SK-N-MC (cell line): Measurements from ENCODE around the gene SAA2.
"Not testable (repeated sequence)": the region's sequence is repeated elsewhere in the genome, so short reads cannot be mapped to it uniquely, and the experiment has no call there.

Experiments used
- DNase-seq: peaks from one replicate; pipeline ENCODE4 v3.0.0-alpha.2; 2011; ENCODE audit warnings: low read depth, low spot score
- H3K27ac ChIP-seq: fragments of 200-600 bp; sonication (generic); 2 replicates; pipeline ENCODE4 v1.5.1; 2016; ENCODE audit warnings: mixed run types
- H3K36me3 ChIP-seq: fragments of 200-600 bp; sonication (generic); 2 replicates; pipeline ENCODE4 v1.6.1; 2017; ENCODE audit warnings: antibody characterized with exemption, low read length, mixed read lengths; ENCODE audit not compliant: insufficient read depth
- H3K4me3 ChIP-seq: fragments of 200-600 bp; sonication (generic); 2 replicates; pipeline ENCODE4 v1.5.1; 2016
- H3K9ac ChIP-seq: fragments of 200-600 bp; sonication (generic); 2 replicates; pipeline ENCODE4 v1.8.0; 2017; ENCODE audit warnings: mixed run types, mixed read lengths; ENCODE audit not compliant: insufficient read length
- H3K9me3 ChIP-seq: fragments of 200-600 bp; sonication (generic); 2 replicates; pipeline ENCODE4 v1.6.1; 2017; ENCODE audit warnings: low read depth, mild to moderate bottlenecking, antibody characterized with exemption, low read length, moderate library complexity, mixed read lengths
- EZH2 ChIP-seq: fragments of 200-600 bp; sonication (generic); IDR thresholded peaks from one replicate; pipeline ENCODE4 v1.6.1; 2017; ENCODE audit warnings: antibody characterized with exemption
- FOXP2 ChIP-seq: optimal IDR thresholded peaks from 2 replicates; pipeline ENCODE3; 2011; ENCODE audit warnings: mild to moderate bottlenecking, moderate library complexity; ENCODE audit not compliant: insufficient read depth; ENCODE audit errors: extremely low read length, control extremely low read depth
- POLR2AphosphoS5 ChIP-seq: IDR thresholded peaks from 2 replicates; pipeline ENCODE4 v1.6.1; 2012; ENCODE audit warnings: mild to moderate bottlenecking, low read depth, low read length, borderline replicate concordance

SAA2 gene

GRCh38 chr11:18259259-18259658, 10.8 kb upstream of the SAA2 start:
- no peak overlapping the region for H3K4me3 ChIP-seq
- H3K9ac ChIP-seq = no peak overlapping the region
- no peaks in the 10 kb centered on the region for H3K9me3 ChIP-seq
- no peaks in the 10 kb centered on the region for H3K36me3 ChIP-seq
- TF ChIP-seq EZH2 = no peak
- TF ChIP-seq FOXP2 = no peak
- no peak overlapping the region for H3K27ac ChIP-seq
- no peak for DNase-seq

GRCh38 chr11:18254781-18255361, 6.4 kb upstream of the SAA2 start:
- Histone ChIP-seq H3K9me3 (no peaks in the 10 kb centered on the region), H3K36me3 (no peaks in the 10 kb centered on the region), H3K9ac (no peak overlapping the region), H3K27ac (no peak overlapping the region), H3K4me3 (no peak overlapping the region)
- DNase-seq = no peak
- TF ChIP-seq FOXP2 = no peak
- no peak for TF ChIP-seq POLR2AphosphoS5
- TF ChIP-seq EZH2 = no peak

GRCh38 chr11:18253778-18254338, 5.4 kb upstream of the SAA2 start:
- H3K9ac ChIP-seq = no peak overlapping the region
- H3K4me3 ChIP-seq = no peak overlapping the region
- H3K9me3 ChIP-seq = no peaks in the 10 kb centered on the region
- no peaks in the 10 kb centered on the region for H3K36me3 ChIP-seq
- TF ChIP-seq FOXP2 (no peak), POLR2AphosphoS5 (no peak), EZH2 (no peak)
- H3K27ac ChIP-seq = no peak overlapping the region
- no peak for DNase-seq

GRCh38 chr11:18253233-18253632, 4.8 kb upstream of the SAA2 start:
- Histone ChIP-seq H3K9me3 (no peaks in the 10 kb centered on the region), H3K4me3 (no peak overlapping the region), H3K9ac (no peak overlapping the region), H3K36me3 (no peaks in the 10 kb centered on the region), H3K27ac (no peak overlapping the region)
- DNase-seq = no peak
- TF ChIP-seq EZH2 (no peak), POLR2AphosphoS5 (no peak), FOXP2 (no peak)

- not testable (repeated sequence) for H3K9me3 ChIP-seq, H3K27ac ChIP-seq, H3K36me3 ChIP-seq, H3K9ac ChIP-seq, DNase-seq, H3K4me3 ChIP-seq
Observed at GRCh38 chr11:18247191-18247581, 1.3 kb downstream of the SAA2 start.

- not testable (repeated sequence) for H3K27ac ChIP-seq, H3K9me3 ChIP-seq, H3K4me3 ChIP-seq, H3K9ac ChIP-seq, H3K36me3 ChIP-seq, DNase-seq
Observed at GRCh38 chr11:18246379-18247190, 1.9 kb downstream of the SAA2 start.

GRCh38 chr11:18245396-18245795, 3.1 kb downstream of the SAA2 start:
- no peak overlapping the region for H3K9ac ChIP-seq
- H3K9me3 ChIP-seq = no peaks in the 10 kb centered on the region
- no peak for TF ChIP-seq FOXP2
- TF ChIP-seq POLR2AphosphoS5 = no peak
- no peak for TF ChIP-seq EZH2
- no peak for DNase-seq
- H3K36me3 ChIP-seq = no peaks in the 10 kb centered on the region
- no peak overlapping the region for H3K4me3 ChIP-seq
- H3K27ac ChIP-seq = no peak overlapping the region

- no peak for TF ChIP-seq EZH2
- TF ChIP-seq FOXP2 = no peak
- no peak for TF ChIP-seq POLR2AphosphoS5
- no peak overlapping the region for H3K27ac ChIP-seq
- no peaks in the 10 kb centered on the region for H3K9me3 ChIP-seq
- H3K4me3 ChIP-seq = no peak overlapping the region
- DNase-seq = peak; percentile 68
- H3K9ac ChIP-seq = no peak overlapping the region
- H3K36me3 ChIP-seq = no peaks in the 10 kb centered on the region
Observed at GRCh38 chr11:18243783-18244362, 4.6 kb downstream of the SAA2 start.
